ENCODE results near the gene CTU1. TPM values are rescaled to one million over a fixed set of nuclear protein-coding genes. Genes with fewer than 3 reads are reported as not detected.

The CTU1 gene
- total RNA-seq, 2 donors from 2014 or later: 6.0 to 32.3 TPM

- Histone ChIP-seq H3K4me1 (peaks cover 19% of the 10 kb centered on the region), H3K36me3 (replicated peaks in 1 of 2; ENCODE audit: insufficient read depth in 1 of 2, low read depth in 2 of 2) (no peaks in the 10 kb centered on the region), H3K27ac (no peak overlapping the region), H3K9me3 (no peaks in the 10 kb centered on the region), H3K4me3 (no peak overlapping the region), H3K27me3 (no peaks in the 10 kb centered on the region)
- intact Hi-C loops (cut with DNase I): loop anchor here (10.0 kb wide), 1 partner anchor 597 kb away; the partner anchor contains the start of genes ASPDH and JOSD2
- TF ChIP-seq POLR2A (IDR thresholded peaks at IDR 0.05): no peak
- peak in 1 of 7 experiments; percentile 7 for TF ChIP-seq CTCF (IDR thresholded peaks at IDR 0.05)
- DNase-seq (no peak), ATAC-seq (no peak)
- 33 to 39% methylated on average over 6 of the region's 6 CpGs for WGBS, 2 donors
Measured at GRCh38 chr19:51111606-51112005, 3.4 kb upstream of the CTU1 start.

GRCh38 chr19:51110666-51110971 is 2.4 kb upstream of the CTU1 start:
- Histone ChIP-seq H3K4me1 (peaks cover 20% of the 10 kb centered on the region), H3K4me3 (no peak overlapping the region), H3K27me3 (no peaks in the 10 kb centered on the region), H3K36me3 (replicated peaks in 1 of 2; ENCODE audit: insufficient read depth in 1 of 2, low read depth in 2 of 2) (no peaks in the 10 kb centered on the region), H3K27ac (no peak overlapping the region), H3K9me3 (no peaks in the 10 kb centered on the region)
- WGBS, 2 donors: 52 to 59% methylated on average over 1 of the region's 1 CpG
- no peak for TF ChIP-seq POLR2A (IDR thresholded peaks at IDR 0.05)
- no peak for TF ChIP-seq CTCF (IDR thresholded peaks at IDR 0.05)
- no peak for ATAC-seq
- intact Hi-C loops (cut with DNase I): loop anchor here (10.0 kb wide), 1 partner anchor 596 kb away; the partner anchor contains the start of genes ASPDH and JOSD2
- no peak for DNase-seq

GRCh38 chr19:51108805-51109146 is 567 bp upstream of the CTU1 start:
- Histone ChIP-seq H3K4me1 (peaks cover 20% of the 10 kb centered on the region), H3K27me3 (no peaks in the 10 kb centered on the region), H3K36me3 (replicated peaks in 1 of 2; ENCODE audit: insufficient read depth in 1 of 2, low read depth in 2 of 2) (no peaks in the 10 kb centered on the region), H3K4me3 (peak overlapping the region in 1 of 2 donors; percentile 89), H3K27ac (peak overlapping the region in 2 of 4 donors; percentile 61 to 62), H3K9me3 (no peaks in the 10 kb centered on the region)
- TF ChIP-seq POLR2A (IDR thresholded peaks at IDR 0.05) (no peak), CTCF (IDR thresholded peaks at IDR 0.05) (peak in 1 of 7 experiments; percentile 47)
- DNase-seq (no peak), ATAC-seq (peak; percentile 33)
- WGBS, 2 donors: 1% methylated on average over 13 to 15 of the region's 15 CpGs
- intact Hi-C loops (cut with DNase I): loop anchor here (10.0 kb wide), 1 partner anchor 304 kb away; no protein-coding TSS in a partner anchor

- TF ChIP-seq POLR2A (IDR thresholded peaks at IDR 0.05): no peak
- TF ChIP-seq CTCF (IDR thresholded peaks at IDR 0.05): no peak
- no peaks in the 10 kb centered on the region for H3K27me3 ChIP-seq
- peak overlapping the region in 3 of 4 donors; percentile 32 to 62 (median 61) for H3K27ac ChIP-seq
- peak overlapping the region; percentile 56 to 89 for H3K4me3 ChIP-seq
- ATAC-seq (peak; percentile 1), DNase-seq (no peak)
- peaks cover 0 to 2% of the 10 kb centered on the region in 2 donors for H3K36me3 ChIP-seq (replicated peaks in 1 of 2; ENCODE audit: insufficient read depth in 1 of 2, low read depth in 2 of 2)
- 9% methylated on average over 13 to 18 of the region's 18 CpGs for WGBS, 2 donors
- peaks cover 20% of the 10 kb centered on the region for H3K4me1 ChIP-seq
- H3K9me3 ChIP-seq: no peaks in the 10 kb centered on the region
- intact Hi-C loops (cut with DNase I): loop anchor here (10.0 kb wide), 1 partner anchor 303 kb away; no protein-coding TSS in a partner anchor
Measured at GRCh38 chr19:51107406-51108065, 673 bp downstream of the CTU1 start.

- Histone ChIP-seq H3K36me3 (replicated peaks in 1 of 2; ENCODE audit: insufficient read depth in 1 of 2, low read depth in 2 of 2) (peaks cover 0 to 2% of the 10 kb centered on the region in 2 donors), H3K27ac (no peak overlapping the region), H3K4me3 (no peak overlapping the region), H3K4me1 (peaks cover 38% of the 10 kb centered on the region), H3K27me3 (no peaks in the 10 kb centered on the region), H3K9me3 (no peaks in the 10 kb centered on the region)
- no peak for TF ChIP-seq POLR2A (IDR thresholded peaks at IDR 0.05)
- no peak for TF ChIP-seq CTCF (IDR thresholded peaks at IDR 0.05)
- ATAC-seq (no peak), DNase-seq (no peak)
- intact Hi-C loops (cut with DNase I): loop anchor here (10.0 kb wide), 1 partner anchor 299 kb away; no protein-coding TSS in a partner anchor
- WGBS, 2 donors: 92 to 93% methylated on average over 8 to 42 of the region's 49 CpGs
Measured at GRCh38 chr19:51103926-51104341, 4.3 kb downstream of the CTU1 start.

Measured in body of pancreas (tissue), 4 donors.